ENCODE measurements around the gene SRR. TPM values are rescaled to one million over a fixed set of nuclear protein-coding genes. Genes with fewer than 3 reads are reported as not detected.

Gene SRR
- total and polyA plus RNA-seq, 9 of the 15 experiments (the other 6 are each of a cell fraction or from before 2014, with no cell fraction given), result 5.0 to 19.4 (median 7.9) TPM

- TF ChIP-seq TAF1 (IDR thresholded peaks at IDR 0.05; ENCODE audit: control insufficient read depth, extremely low read depth, insufficient read depth, low read length, severe bottlenecking) (peak; percentile 57), SNRNP70 (optimal IDR thresholded peaks at IDR 0.05; ENCODE audit: low read depth, low read length) (no peak), PBX2 (CRISPR knock-in tag; IDR thresholded peaks at IDR 0.05; ENCODE audit: low read depth) (no peak), PBX2 (tag; conservative IDR thresholded peaks at IDR 0.05; ENCODE audit: low read depth) (no peak), MYC (IDR thresholded peaks at IDR 0.05; ENCODE audit: low read depth, low read length) (peak; percentile 51; the same call in 1 of the 2 replicates), MYC (CRISPR knock-in tag; IDR thresholded peaks at IDR 0.05; ENCODE audit: borderline replicate concordance, low read depth) (no peak), BRF2 (IDR thresholded peaks at IDR 0.05; ENCODE audit: borderline replicate concordance, insufficient read depth, insufficient read length) (no peak), SIN3A (IDR thresholded peaks at IDR 0.05; ENCODE audit: borderline replicate concordance in 2 of 2, control insufficient read depth in 1 of 2, low read depth in 2 of 2, low read length in 2 of 2) (peak in 1 of 2 experiments; percentile 40; a peak in 1 of 4 replicates), ZNF174 (CRISPR knock-in tag; IDR thresholded peaks at IDR 0.05) (no peak), SREBF1 (IDR thresholded peaks at IDR 0.05; ENCODE audit: borderline replicate concordance, low read depth, low read length) (no peak), NBN (IDR thresholded peaks at IDR 0.05; ENCODE audit: low read depth) (no peak), HNRNPLL (IDR thresholded peaks at IDR 0.05; ENCODE audit: low read depth, low read length, poor library complexity, severe bottlenecking) (peak; percentile 81), BRD4 (IDR thresholded peaks at IDR 0.05) (no peak), ZNF232 (CRISPR knock-in tag; IDR thresholded peaks at IDR 0.05) (no peak), TAF7 (tag; IDR thresholded peaks at IDR 0.05) (0 out of 2 replicates have a peak, but pooled peaks have one; percentile 20), ELF4 (CRISPR knock-in tag; IDR thresholded peaks at IDR 0.05) (no peak), ZNF696 (CRISPR knock-in tag; conservative IDR thresholded peaks at IDR 0.05) (no peak)
- TF ChIP-seq, protein P1, sequence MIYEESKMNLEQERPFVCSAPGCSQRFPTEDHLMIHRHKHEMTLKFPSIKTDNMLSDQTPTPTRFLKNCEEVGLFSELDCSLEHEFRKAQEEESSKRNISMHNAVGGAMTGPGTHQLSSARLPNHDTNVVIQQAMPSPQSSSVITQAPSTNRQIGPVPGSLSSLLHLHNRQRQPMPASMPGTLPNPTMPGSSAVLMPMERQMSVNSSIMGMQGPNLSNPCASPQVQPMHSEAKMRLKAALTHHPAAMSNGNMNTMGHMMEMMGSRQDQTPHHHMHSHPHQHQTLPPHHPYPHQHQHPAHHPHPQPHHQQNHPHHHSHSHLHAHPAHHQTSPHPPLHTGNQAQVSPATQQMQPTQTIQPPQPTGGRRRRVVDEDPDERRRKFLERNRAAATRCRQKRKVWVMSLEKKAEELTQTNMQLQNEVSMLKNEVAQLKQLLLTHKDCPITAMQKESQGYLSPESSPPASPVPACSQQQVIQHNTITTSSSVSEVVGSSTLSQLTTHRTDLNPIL (CRISPR knock-in tag; IDR thresholded peaks at IDR 0.05), result no peak
Measured at GRCh38 chr17:2303204-2304188, at the start of gene SRR, which contains the start of gene SMG6 (continued).
